Measurements from ENCODE around the gene TLN1.

GRCh38 chr9:35766997-35767396, 35.0 kb upstream of the TLN1 start:
- no peak for TF ChIP-seq CTCF (IDR thresholded peaks at IDR 0.05)
- TF ChIP-seq POLR2A (IDR thresholded peaks at IDR 0.05), result no peak
- TF ChIP-seq POLR2AphosphoS5 (IDR thresholded peaks at IDR 0.05), result no peak

All from prostate gland (tissue), 2 donors.